ENCODE results near the gene ADGRG1.

The ADGRG1 gene

GRCh38 chr16:57612494-57612893 lies 15.9 kb upstream of the ADGRG1 start:
- Histone ChIP-seq H3K9me3 (replicated peaks; ENCODE audit: insufficient read depth, low read length) (no peaks in the 10 kb centered on the region), H3K9me2 (replicated peaks; ENCODE audit: insufficient read depth, low read length) (no peaks in the 10 kb centered on the region), H3K27me3 (replicated peaks; ENCODE audit: insufficient read depth, low read length) (no peaks in the 10 kb centered on the region), H2AFZ (ENCODE audit: low read length) (no peak overlapping the region), H4K20me1 (ENCODE audit: insufficient read depth, low read length) (no peaks in the 10 kb centered on the region), H3K27ac (ENCODE audit: low read length) (no peak overlapping the region), H3K36me3 (replicated peaks; ENCODE audit: insufficient read depth, low read length) (no peaks in the 10 kb centered on the region), H3F3A (ENCODE audit: insufficient read depth, low read length) (peaks cover 12% of the 10 kb centered on the region), H3K4me1 (ENCODE audit: low read length) (peaks cover 29% of the 10 kb centered on the region), H3K4me3 (ENCODE audit: low read length) (no peak overlapping the region), H3K9ac (ENCODE audit: low read length) (no peak overlapping the region), H3K4me2 (ENCODE audit: low read depth, low read length) (no peak overlapping the region), H3K79me2 (ENCODE audit: low read length) (no peaks in the 10 kb centered on the region)
- TF ChIP-seq EZH2phosphoT487 (IDR thresholded peaks at IDR 0.05; ENCODE audit: low read length): no peak
- no peak for DNase-seq

GRCh38 chr16:57613514-57613913 lies 14.9 kb upstream of the ADGRG1 start:
- Histone ChIP-seq H2AFZ (ENCODE audit: low read length) (no peak overlapping the region), H3K9ac (ENCODE audit: low read length) (no peak overlapping the region), H3K4me3 (ENCODE audit: low read length) (no peak overlapping the region), H3K4me2 (ENCODE audit: low read depth, low read length) (no peak overlapping the region), H3F3A (ENCODE audit: insufficient read depth, low read length) (peaks cover 12% of the 10 kb centered on the region), H3K4me1 (ENCODE audit: low read length) (peaks cover 22% of the 10 kb centered on the region), H3K9me2 (replicated peaks; ENCODE audit: insufficient read depth, low read length) (no peaks in the 10 kb centered on the region), H3K36me3 (replicated peaks; ENCODE audit: insufficient read depth, low read length) (no peaks in the 10 kb centered on the region), H3K27me3 (replicated peaks; ENCODE audit: insufficient read depth, low read length) (no peaks in the 10 kb centered on the region), H4K20me1 (ENCODE audit: insufficient read depth, low read length) (no peaks in the 10 kb centered on the region), H3K79me2 (ENCODE audit: low read length) (no peaks in the 10 kb centered on the region), H3K9me3 (replicated peaks; ENCODE audit: insufficient read depth, low read length) (no peaks in the 10 kb centered on the region), H3K27ac (ENCODE audit: low read length) (no peak overlapping the region)
- no peak for DNase-seq
- TF ChIP-seq, protein P1, sequence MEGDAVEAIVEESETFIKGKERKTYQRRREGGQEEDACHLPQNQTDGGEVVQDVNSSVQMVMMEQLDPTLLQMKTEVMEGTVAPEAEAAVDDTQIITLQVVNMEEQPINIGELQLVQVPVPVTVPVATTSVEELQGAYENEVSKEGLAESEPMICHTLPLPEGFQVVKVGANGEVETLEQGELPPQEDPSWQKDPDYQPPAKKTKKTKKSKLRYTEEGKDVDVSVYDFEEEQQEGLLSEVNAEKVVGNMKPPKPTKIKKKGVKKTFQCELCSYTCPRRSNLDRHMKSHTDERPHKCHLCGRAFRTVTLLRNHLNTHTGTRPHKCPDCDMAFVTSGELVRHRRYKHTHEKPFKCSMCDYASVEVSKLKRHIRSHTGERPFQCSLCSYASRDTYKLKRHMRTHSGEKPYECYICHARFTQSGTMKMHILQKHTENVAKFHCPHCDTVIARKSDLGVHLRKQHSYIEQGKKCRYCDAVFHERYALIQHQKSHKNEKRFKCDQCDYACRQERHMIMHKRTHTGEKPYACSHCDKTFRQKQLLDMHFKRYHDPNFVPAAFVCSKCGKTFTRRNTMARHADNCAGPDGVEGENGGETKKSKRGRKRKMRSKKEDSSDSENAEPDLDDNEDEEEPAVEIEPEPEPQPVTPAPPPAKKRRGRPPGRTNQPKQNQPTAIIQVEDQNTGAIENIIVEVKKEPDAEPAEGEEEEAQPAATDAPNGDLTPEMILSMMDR (IDR thresholded peaks at IDR 0.05; ENCODE audit: low read length): no peak
- TF ChIP-seq EZH2phosphoT487 (IDR thresholded peaks at IDR 0.05; ENCODE audit: low read length) (no peak), EZH2 (optimal IDR thresholded peaks at IDR 0.05; ENCODE audit: low read depth, low read length) (no peak)

- no peaks in the 10 kb centered on the region for H3K9me3 ChIP-seq (replicated peaks; ENCODE audit: insufficient read depth, low read length)
- no peak for DNase-seq
- TF ChIP-seq EZH2 (optimal IDR thresholded peaks at IDR 0.05; ENCODE audit: low read depth, low read length) (no peak), EZH2phosphoT487 (IDR thresholded peaks at IDR 0.05; ENCODE audit: low read length) (no peak)
- TF ChIP-seq, protein P1 (IDR thresholded peaks at IDR 0.05; ENCODE audit: low read length): no peak
- H3K4me1 ChIP-seq (ENCODE audit: low read length): peaks cover 15% of the 10 kb centered on the region
- H2AFZ ChIP-seq (ENCODE audit: low read length): no peak overlapping the region
- no peak overlapping the region for H3K9ac ChIP-seq (ENCODE audit: low read length)
- H3K36me3 ChIP-seq (replicated peaks; ENCODE audit: insufficient read depth, low read length): no peaks in the 10 kb centered on the region
- H3K27me3 ChIP-seq (replicated peaks; ENCODE audit: insufficient read depth, low read length): no peaks in the 10 kb centered on the region
- no peaks in the 10 kb centered on the region for H4K20me1 ChIP-seq (ENCODE audit: insufficient read depth, low read length)
- H3K9me2 ChIP-seq (replicated peaks; ENCODE audit: insufficient read depth, low read length): no peaks in the 10 kb centered on the region
- H3K79me2 ChIP-seq (ENCODE audit: low read length): no peaks in the 10 kb centered on the region
- H3K27ac ChIP-seq (ENCODE audit: low read length): no peak overlapping the region
- H3K4me3 ChIP-seq (ENCODE audit: low read length): no peak overlapping the region
- H3F3A ChIP-seq (ENCODE audit: insufficient read depth, low read length): peaks cover 8% of the 10 kb centered on the region
- no peak overlapping the region for H3K4me2 ChIP-seq (ENCODE audit: low read depth, low read length)
Observed at GRCh38 chr16:57614536-57614935, 13.9 kb upstream of the ADGRG1 start.

DNA sequence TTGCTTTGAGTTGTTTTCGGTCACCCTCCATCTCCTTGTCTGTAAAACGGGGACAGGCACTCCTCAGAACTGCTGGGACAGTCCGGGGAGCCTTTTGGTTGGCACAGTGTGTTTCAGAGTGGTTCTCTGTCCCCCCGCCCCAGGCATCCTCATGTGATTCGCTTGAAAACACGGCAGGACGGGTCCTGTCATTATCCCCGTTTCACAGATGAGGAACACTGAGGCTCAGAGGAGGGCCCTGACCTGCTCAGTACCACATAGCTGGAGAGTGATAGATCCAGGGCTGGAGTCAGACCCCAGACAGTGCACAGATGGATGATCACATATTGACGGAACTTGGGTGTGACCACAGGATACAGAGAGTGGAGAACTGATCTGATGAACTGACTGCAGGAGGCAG lies 13.5 kb upstream of the ADGRG1 start:
- Histone ChIP-seq H3K79me2 (ENCODE audit: low read length) (no peaks in the 10 kb centered on the region), H3K4me2 (ENCODE audit: low read depth, low read length) (no peak overlapping the region), H3F3A (ENCODE audit: insufficient read depth, low read length) (peaks cover 6% of the 10 kb centered on the region), H3K4me3 (ENCODE audit: low read length) (no peak overlapping the region), H3K4me1 (ENCODE audit: low read length) (peaks cover 16% of the 10 kb centered on the region), H3K27me3 (replicated peaks; ENCODE audit: insufficient read depth, low read length) (no peaks in the 10 kb centered on the region), H3K27ac (ENCODE audit: low read length) (no peak overlapping the region), H3K9me3 (replicated peaks; ENCODE audit: insufficient read depth, low read length) (no peaks in the 10 kb centered on the region), H3K36me3 (replicated peaks; ENCODE audit: insufficient read depth, low read length) (no peaks in the 10 kb centered on the region), H2AFZ (ENCODE audit: low read length) (no peak overlapping the region), H3K9me2 (replicated peaks; ENCODE audit: insufficient read depth, low read length) (no peaks in the 10 kb centered on the region), H4K20me1 (ENCODE audit: insufficient read depth, low read length) (no peaks in the 10 kb centered on the region), H3K9ac (ENCODE audit: low read length) (no peak overlapping the region)
- no peak for DNase-seq
- no peak for TF ChIP-seq EZH2phosphoT487 (IDR thresholded peaks at IDR 0.05; ENCODE audit: low read length)
- TF ChIP-seq, protein P1 (IDR thresholded peaks at IDR 0.05; ENCODE audit: low read length): no peak
- no peak for TF ChIP-seq EZH2 (optimal IDR thresholded peaks at IDR 0.05; ENCODE audit: low read depth, low read length)
